Activated CD4-positive, alpha-beta T cell treated with anti-CD3 and anti-CD28 coated beads, Interleukin-2, amount 50 U/mL, for 1 hour (primary cell): ENCODE results near the gene PAPOLG.

Experiments used
- DNase-seq: peaks from one replicate; pipeline ENCODE4 v3.0.0-alpha.2; 2020

Gene PAPOLG

GRCh38 chr2:60756097-60757087 lies at the start of gene PAPOLG:
PAPOLG (plus strand) TSS chr2:60756268; CDS start chr2:60756479, 211 bp downstream.
- peak; percentile 98 for DNase-seq

DNA sequence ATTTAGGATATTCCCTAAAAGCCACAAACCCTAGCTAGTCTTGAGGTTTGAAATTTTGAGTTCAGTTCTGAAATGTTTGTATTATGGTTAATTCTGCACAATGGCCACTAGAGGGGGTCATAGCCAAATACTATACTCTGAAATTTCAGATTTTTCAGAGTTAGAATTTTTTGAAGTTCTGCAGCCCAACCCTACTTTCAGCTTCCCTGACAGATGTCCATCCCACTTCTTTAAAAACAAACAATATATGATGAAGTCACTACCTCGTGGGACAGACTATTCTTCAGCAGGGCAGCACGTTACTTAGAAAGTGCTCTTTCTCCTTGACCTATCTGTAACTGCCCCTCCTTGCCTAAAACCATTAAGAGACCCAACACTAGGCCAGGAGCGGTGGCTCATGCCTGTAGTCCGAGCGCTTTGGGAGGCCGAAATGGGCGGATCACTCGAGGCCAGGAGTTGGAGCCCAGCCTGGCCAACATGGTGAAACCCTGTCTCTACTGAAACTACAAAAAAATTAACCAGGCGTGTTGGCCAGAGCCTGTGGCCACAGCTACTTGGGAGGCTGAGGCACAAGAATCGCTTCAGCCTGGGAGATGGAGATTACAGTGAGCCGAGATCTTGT lies 48.2 kb upstream of the PAPOLG start:
- no peak for DNase-seq

GRCh38 chr2:60708630-60709320 lies 47.3 kb upstream of the PAPOLG start:
- no peak for DNase-seq

DNA sequence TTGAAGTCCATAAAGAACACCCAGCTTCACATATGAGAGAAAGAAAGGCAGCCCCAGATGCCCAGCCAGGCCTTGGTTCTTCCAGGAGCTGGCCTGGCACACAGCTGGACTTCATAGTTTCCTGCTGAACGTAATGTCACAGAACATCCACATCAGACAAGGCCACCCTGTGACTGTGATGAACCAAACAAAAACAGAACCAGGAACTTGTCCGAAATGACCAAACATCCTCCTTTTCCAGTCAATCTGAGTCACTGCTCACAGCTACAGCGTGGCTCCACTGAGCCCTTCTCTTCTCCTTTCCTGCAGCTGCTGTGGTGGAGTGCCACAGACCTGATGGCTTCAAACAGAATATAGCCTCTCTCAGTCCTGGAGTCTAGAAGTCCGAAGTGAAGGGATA lies 45.4 kb upstream of the PAPOLG start:
- no peak for DNase-seq

DNA sequence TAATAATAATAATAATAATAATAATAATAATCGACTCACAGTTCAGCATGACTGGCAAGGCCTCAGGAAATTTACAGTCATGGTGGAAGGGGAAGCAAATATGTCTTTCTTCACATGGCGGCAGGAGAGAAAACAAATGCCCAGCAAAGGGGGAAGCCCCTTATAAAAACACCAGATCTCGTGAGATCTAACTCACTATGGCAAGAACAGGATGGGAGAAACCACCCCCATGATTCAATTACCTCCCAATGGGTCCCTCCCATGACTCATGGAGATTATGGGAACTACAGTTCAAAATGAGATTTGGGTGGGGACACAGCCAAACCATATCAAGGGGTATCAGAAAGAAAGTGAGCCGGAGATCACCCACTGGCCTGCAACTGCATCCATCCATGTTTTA lies 40.5 kb upstream of the PAPOLG start:
- no peak for DNase-seq

- no peak for DNase-seq
Measured at GRCh38 chr2:60717691-60718090, 38.4 kb upstream of the PAPOLG start.

DNA sequence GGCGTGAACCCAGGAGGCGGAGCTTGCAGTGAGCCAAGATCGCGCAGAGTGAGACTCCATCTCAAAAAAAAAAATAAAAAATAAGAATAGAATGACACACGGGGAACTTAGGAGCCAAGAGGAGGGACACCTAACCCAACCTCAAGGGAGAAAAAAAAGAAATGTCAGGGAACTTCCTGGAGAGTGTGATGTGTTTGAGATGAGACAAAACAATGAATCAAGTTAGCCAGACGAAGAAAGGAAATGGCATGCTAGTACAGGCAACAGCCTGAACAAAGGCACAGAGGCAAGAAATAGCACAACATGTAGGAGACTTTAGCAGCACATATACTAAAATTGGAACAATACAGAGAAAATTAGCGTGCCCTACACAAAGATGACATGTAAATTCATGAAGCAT lies 36.7 kb upstream of the PAPOLG start:
- DNase-seq = no peak

- no peak for DNase-seq
Measured at GRCh38 chr2:60725466-60725865, 30.6 kb upstream of the PAPOLG start.

DNA sequence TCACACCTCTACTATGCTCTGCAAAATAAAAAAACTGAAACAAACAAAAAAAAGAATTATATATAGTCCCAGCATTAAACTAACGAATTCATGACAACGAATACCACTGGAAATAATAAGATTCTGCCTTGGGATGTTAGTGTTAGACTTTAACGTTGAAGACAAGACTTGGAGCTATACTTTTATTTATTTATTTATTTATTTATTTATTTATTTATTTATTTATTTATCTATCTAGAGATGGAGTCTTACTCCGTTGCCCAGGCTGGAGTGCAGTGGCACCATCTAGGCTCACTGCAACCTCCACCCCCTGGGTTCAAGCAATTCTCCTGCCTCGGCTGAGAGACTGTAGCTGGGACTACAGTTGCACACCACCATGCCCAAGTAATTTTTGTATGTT lies 27.2 kb upstream of the PAPOLG start:
- DNase-seq = no peak

GRCh38 chr2:60735496-60736250 lies 20.4 kb upstream of the PAPOLG start:
- peak; percentile 13 for DNase-seq

DNA sequence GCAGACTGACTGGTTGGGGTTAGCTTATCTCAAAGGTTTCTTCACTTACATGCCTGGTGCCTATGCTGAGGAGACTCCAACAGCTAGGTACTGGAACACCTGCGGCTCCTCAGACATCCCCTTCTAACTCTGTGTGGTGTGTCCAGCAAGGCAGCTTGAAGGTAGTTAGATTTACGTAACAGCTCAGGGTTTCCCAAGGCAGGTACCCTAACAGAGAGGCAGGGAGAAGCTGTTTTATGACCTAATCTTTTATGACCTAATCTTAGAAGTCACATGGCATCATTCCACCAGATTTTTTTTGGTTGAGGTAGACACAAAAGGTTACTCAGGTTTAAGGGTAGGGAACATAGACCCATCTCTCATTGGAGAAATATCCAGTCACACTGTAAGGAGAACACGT lies 17.4 kb upstream of the PAPOLG start:
- DNase-seq = no peak

DNA sequence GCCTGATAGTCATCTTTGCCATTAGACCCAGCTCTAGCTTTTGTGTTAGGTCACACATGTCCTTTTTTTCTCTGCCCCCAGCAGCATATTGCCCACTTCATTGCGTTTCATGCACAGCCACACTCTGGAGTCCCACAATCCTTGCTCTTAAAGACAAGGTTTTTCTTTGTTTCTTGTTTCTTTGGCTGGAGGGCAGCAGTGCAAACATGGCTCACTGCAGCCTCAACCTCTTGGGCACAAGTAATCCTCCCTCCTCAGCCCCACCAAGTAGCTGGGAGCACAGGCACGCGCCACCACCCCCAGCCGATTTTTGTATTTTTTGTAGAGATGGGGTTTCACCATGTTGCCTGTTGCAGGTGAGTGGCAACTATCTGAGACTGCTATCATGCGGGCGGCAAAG lies 16.9 kb upstream of the PAPOLG start:
- no peak for DNase-seq

DNA sequence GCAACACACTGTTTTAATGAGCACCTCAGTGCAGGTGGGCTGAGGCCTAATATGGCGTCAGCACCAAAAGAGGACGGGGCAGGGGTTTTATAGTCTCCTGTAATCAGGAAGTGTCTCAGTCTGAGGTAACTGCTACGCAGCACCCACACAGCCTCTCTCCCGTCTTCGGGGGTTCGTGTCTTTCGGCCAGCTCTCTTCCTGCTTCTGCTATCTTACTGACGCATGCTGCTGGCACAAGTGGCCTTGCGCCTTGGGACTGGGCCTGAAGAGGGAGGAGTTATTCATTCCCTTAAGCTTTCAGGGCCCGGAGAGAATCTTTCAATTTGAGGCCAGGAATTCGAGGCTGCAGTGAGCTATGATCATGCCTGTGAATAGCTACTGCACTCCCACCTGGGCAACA lies 14.5 kb upstream of the PAPOLG start:
- DNase-seq = no peak

- DNase-seq = no peak
Measured at GRCh38 chr2:60742419-60742818, 13.6 kb upstream of the PAPOLG start.

DNA sequence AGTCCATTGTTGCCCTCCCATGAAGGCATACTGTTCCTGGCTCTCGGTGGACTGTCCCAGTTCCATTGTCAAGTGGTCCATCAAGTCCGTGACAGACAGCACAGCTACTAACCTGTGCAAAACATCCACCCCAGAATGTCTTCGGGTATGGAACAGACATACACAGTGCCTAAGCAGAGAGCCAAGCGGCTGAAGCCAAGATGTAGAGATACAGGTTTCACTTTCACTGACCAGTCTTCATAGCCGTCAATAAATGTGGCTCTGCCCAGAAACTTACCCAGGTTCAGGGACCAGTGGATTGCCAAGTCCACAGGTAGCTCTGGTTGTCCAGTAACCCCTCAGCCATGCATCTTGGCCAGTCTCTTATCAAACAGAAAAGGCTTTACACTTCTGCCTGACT lies 10.7 kb upstream of the PAPOLG start:
- no peak for DNase-seq

GRCh38 chr2:60745761-60746160 lies 10.3 kb upstream of the PAPOLG start:
- DNase-seq = no peak

- DNase-seq = no peak
Measured at GRCh38 chr2:60746318-60746717, 9.8 kb upstream of the PAPOLG start.

DNA sequence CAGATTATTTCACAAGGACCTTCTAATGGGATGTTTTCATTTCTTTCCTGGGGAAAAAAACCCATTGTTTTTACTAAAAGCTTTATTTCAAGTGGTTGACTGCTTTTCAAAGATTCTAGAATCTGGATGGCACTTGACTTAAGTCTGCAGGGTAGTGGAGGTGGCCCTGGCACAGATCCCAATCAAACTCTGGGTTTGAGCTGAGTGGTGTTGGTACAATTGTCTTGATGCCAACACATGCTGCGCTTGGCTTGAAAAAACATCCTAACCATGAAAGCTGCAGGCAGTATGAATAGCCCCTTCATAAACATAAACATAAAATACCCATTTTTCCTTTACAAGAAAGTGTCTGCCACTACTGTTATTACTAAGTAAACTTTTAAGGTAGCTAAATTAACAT lies 3.6 kb downstream of the PAPOLG start:
- no peak for DNase-seq

GRCh38 chr2:60764736-60765534 lies 8.9 kb downstream of the PAPOLG start:
- DNase-seq = no peak

DNA sequence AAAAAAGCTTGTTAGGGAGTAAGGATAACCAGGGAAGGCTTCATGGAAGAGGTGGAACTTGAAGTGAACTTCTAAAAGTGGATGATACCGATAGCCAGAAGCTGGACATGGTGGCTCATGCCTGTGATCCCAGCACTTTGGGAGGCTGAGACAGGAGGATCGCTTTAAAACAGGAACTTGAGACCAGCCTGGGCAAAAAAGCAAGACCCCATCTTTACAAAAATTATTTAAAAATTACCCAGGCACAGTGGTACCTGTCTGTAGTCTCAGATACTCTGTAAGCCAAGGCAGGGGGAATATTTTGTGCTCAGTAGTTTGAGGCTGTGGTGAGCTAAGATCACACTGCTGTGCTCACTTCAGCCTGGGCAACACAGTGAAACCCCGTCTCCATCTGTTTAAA lies 10.2 kb downstream of the PAPOLG start:
- DNase-seq = no peak

DNA sequence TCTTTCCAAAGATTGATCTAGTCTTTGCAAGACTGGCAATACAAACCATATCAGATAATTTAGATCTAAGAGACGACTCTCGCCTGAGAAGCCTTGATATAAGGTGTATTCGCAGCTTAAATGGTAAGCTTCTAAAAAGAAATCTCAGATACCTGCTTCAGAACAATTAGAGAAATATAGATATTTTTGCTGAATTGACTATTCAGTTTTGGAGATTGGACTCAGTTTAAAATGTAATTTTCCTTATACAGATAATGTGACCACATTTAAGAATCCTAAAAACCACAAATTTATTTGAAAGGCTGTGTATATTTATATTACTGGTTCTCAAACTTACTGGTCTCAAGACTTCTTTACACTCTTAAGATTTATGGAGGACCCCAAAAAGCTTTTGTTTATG lies 15.4 kb downstream of the PAPOLG start:
- DNase-seq = no peak

- DNase-seq = no peak
Measured at GRCh38 chr2:60775048-60775639, 19.1 kb downstream of the PAPOLG start.
